ENCODE results near the gene OR8B8.
"Not testable (repeated sequence)": the region's sequence is repeated elsewhere in the genome, so short reads cannot be mapped to it uniquely, and the experiment has no call there.

OR8B8 gene

DNA sequence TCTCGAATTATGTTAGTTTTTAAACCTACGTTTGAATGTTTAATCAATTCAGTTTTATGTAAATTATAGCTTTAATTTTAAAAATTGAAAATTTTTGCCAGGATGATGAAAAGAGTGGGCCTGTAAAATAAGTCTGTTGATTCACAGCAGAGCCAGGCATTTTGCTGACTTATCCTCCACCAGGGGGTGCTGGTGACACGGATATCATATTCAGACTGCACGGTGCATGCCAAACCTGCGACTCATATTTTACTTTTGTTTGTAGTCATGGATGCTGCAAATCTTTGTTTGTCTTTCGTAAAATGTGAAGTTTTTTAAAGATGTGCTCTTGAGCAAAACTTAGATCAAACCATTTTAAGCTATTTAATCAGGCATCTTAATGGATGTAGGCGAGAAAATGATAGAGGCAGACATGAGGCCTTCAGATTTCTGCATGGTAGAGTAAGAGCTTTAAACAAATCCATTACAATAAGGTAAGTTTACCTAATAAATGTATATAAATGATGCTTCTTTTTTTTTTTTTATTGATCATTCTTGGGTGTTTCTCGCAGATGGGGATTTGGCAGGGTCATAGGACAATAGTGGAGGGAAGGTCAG lies 43.1 kb downstream of the OR8B8 start:
- peak; percentile 73 for DNase-seq (ENCODE audit: low spot score)
- in situ Hi-C loops (cut with MboI; ENCODE audit: low pct_unique_long_range_greater_than_20kb, low sequenced_read_pairs, unreplicated experiment): loop anchor here (10.0 to 25.0 kb wide), 2 partner anchors 182 to 460 kb away; partner anchors contain the start of gene ROBO3
- TF ChIP-seq CTCF (IDR thresholded peaks at IDR 0.05; ENCODE audit: extremely low read depth, insufficient read depth, missing control alignments): peak; percentile 79

GRCh38 chr11:124398924-124399323 lies 46.6 kb downstream of the OR8B8 start, which contains the start of gene OR8B3:
TSS of gene OR8B3 (minus strand) at chr11:124399024. CDS start at chr11:124397351, 1,673 bp downstream.
- in situ Hi-C loops (cut with MboI; ENCODE audit: low pct_unique_long_range_greater_than_20kb, low sequenced_read_pairs, unreplicated experiment): no loop called here
- no peak for TF ChIP-seq CTCF (IDR thresholded peaks at IDR 0.05; ENCODE audit: extremely low read depth, insufficient read depth, missing control alignments)
- DNase-seq (ENCODE audit: low spot score): no peak

DNA sequence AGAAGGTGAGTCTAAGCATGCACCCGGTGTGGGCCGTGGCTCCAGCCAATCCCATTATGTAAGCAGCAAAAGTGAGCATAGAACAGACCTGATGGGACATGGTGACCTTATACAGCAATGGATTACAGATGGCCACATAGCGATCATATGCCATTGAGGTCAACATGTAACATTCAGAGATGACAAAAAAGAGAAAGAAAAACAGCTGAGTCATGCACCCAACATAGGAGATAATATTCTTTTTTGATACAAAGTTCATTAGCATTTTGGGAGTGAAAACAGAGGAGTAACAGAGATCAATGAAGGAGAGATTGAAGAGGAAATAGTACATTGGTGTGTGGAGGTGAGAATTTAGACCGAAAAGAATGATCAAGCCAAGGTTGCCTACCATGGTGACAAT lies 48.6 kb downstream of the OR8B8 start:
- in situ Hi-C loops (cut with MboI; ENCODE audit: low pct_unique_long_range_greater_than_20kb, low sequenced_read_pairs, unreplicated experiment); DNase-seq (ENCODE audit: low spot score): not testable (repeated sequence)

- in situ Hi-C loops (cut with MboI; ENCODE audit: low pct_unique_long_range_greater_than_20kb, low sequenced_read_pairs, unreplicated experiment): no loop called here
- no peak for DNase-seq (ENCODE audit: low spot score)
- no peak for TF ChIP-seq CTCF (IDR thresholded peaks at IDR 0.05; ENCODE audit: extremely low read depth, insufficient read depth, missing control alignments)
These were observed 51.1 kb downstream of the OR8B8 start for GRCh38 chr11:124394408-124394807.
